HepG2 (cell line): ENCODE data around the gene UBXN2A. TPM values are rescaled to one million over a fixed set of nuclear protein-coding genes. Genes with fewer than 3 reads are reported as not detected.

Experiments
- GABPB1 ChIP-seq: IDR thresholded peaks from 2 replicates; pipeline ENCODE4 v1.6.1; 2016; ENCODE audit warnings: mild to moderate bottlenecking, missing genetic modification reagents, moderate library complexity, missing compliant biosample characterization
- IRF2 ChIP-seq: IDR thresholded peaks from 2 replicates; pipeline ENCODE4 v1.6.1; 2018; ENCODE audit warnings: missing genetic modification reagents, missing compliant biosample characterization
- MAFG ChIP-seq: sonication (generic); formaldehyde crosslinking; IDR thresholded peaks from 2 replicates; pipeline ENCODE4 v1.5.1; 2020; ENCODE audit warnings: mild to moderate bottlenecking, missing genetic modification reagents
- NFYB ChIP-seq: sonication (generic); formaldehyde crosslinking; IDR thresholded peaks from 2 replicates; pipeline ENCODE4 v1.4.0; 2020; ENCODE audit warnings: missing genetic modification reagents
- NR2F6 ChIP-seq, 2 experiments: IDR thresholded peaks; 2 replicates each; pipeline ENCODE4 v1.6.1; 2016; ENCODE audit warnings: antibody characterized with exemption in 1 of 2, mild to moderate bottlenecking in 1 of 2
- PHF20 ChIP-seq: sonication (generic); formaldehyde crosslinking; IDR thresholded peaks from 2 replicates; pipeline ENCODE4 v1.5.0; 2020; ENCODE audit warnings: mild to moderate bottlenecking, missing genetic modification reagents
- RXRA ChIP-seq: sonication (generic); formaldehyde crosslinking; IDR thresholded peaks from 2 replicates; pipeline ENCODE4 v1.5.1; 2020; ENCODE audit warnings: missing genetic modification reagents
- STAG1 ChIP-seq: sonication (generic); formaldehyde crosslinking; IDR thresholded peaks from 2 replicates; pipeline ENCODE4 v1.4.0; 2020; ENCODE audit warnings: missing genetic modification reagents
- XRCC5 ChIP-seq: fragments of 200-400 bp; formaldehyde crosslinking; optimal IDR thresholded peaks from 2 replicates; pipeline ENCODE3; 2017; ENCODE audit warnings: mild to moderate bottlenecking, low read length
- ZBTB8A ChIP-seq: sonication (generic); formaldehyde crosslinking; IDR thresholded peaks from 2 replicates; pipeline ENCODE4 v1.4.0; 2020; ENCODE audit warnings: mild to moderate bottlenecking, low read depth, missing genetic modification reagents, borderline replicate concordance
- ZFY ChIP-seq: sonication (generic); formaldehyde crosslinking; IDR thresholded peaks from 2 replicates; pipeline ENCODE4 v1.4.0; 2020; ENCODE audit warnings: missing genetic modification reagents
- ZNF234 ChIP-seq: sonication (generic); formaldehyde crosslinking; conservative IDR thresholded peaks from 2 replicates; pipeline ENCODE4 v1.5.1; 2020; ENCODE audit warnings: mild to moderate bottlenecking, missing genetic modification reagents
- ZNF333 ChIP-seq: sonication (generic); formaldehyde crosslinking; IDR thresholded peaks from 2 replicates; pipeline ENCODE4 v1.4.0; 2020; ENCODE audit warnings: mild to moderate bottlenecking, missing genetic modification reagents, borderline replicate concordance
- ZNF33A ChIP-seq: sonication (generic); formaldehyde crosslinking; IDR thresholded peaks from 2 replicates; pipeline ENCODE4 v1.5.1; 2020; ENCODE audit warnings: missing genetic modification reagents, mild to moderate bottlenecking, moderate library complexity, borderline replicate concordance
- ZNF883 ChIP-seq: sonication (generic); formaldehyde crosslinking; IDR thresholded peaks from 2 replicates; pipeline ENCODE4 v1.5.1; 2020; ENCODE audit warnings: mild to moderate bottlenecking, missing genetic modification reagents; ENCODE audit errors: not compliant biosample characterization
- ZSCAN31 ChIP-seq: sonication (generic); formaldehyde crosslinking; IDR thresholded peaks from 2 replicates; pipeline ENCODE4 v1.5.0; 2020; ENCODE audit warnings: low read depth, mild to moderate bottlenecking, missing genetic modification reagents
- polyA plus RNA-seq, 8 experiments: library from polyadenylated mRNA; depleted of rRNA in 3 of 8; stranded (reverse) in 7 of 8; unstranded in 1 of 8; fragments of >200 nt; fragmentation: Illumina TruSeq in 4 of 8; extraction: Trizol in 4 of 8; gene quantifications; 2 replicates each; pipeline versions ENCODE4 v1.2.1 to v1.2.3, GENCODE V29; 2011 to 2016; ENCODE audit warnings: low read depth in 4 of 8, missing spikeins in 1 of 8, mixed read lengths in 1 of 8; ENCODE audit not compliant: insufficient read depth in 1 of 8
- total RNA-seq, 5 experiments: library from RNA; depleted of rRNA; stranded (reverse); fragments of >200 nt; fragmentation: Illumina TruSeq; extraction: Trizol; gene quantifications; 2 replicates each; pipeline ENCODE4 v1.2.3, GENCODE V29; 2016; ENCODE audit warnings: low read depth in 1 of 5
- TF ChIP-seq, protein P1 (sequence below): sonication (generic); formaldehyde crosslinking; IDR thresholded peaks from 2 replicates; pipeline ENCODE4 v1.4.0; 2020; ENCODE audit warnings: mild to moderate bottlenecking, missing genetic modification reagents
- TF ChIP-seq, protein P2 (sequence below): IDR thresholded peaks from 2 replicates; pipeline ENCODE4 v1.6.1; 2016; ENCODE audit warnings: mild to moderate bottlenecking, missing biosample characterization, missing genetic modification reagents
- TF ChIP-seq, protein P3 (sequence below): sonication (generic); formaldehyde crosslinking; IDR thresholded peaks from 2 replicates; pipeline ENCODE4 v1.4.0; 2020; ENCODE audit warnings: missing genetic modification reagents, borderline replicate concordance
- TF ChIP-seq, protein P4 (sequence below): IDR thresholded peaks from 2 replicates; pipeline ENCODE4 v1.6.1; 2016; ENCODE audit warnings: mild to moderate bottlenecking
- TF ChIP-seq, protein P5 (sequence below): sonication (generic); formaldehyde crosslinking; IDR thresholded peaks from 2 replicates; pipeline ENCODE4; 2020; ENCODE audit warnings: missing genetic modification reagents, mild to moderate bottlenecking, borderline replicate concordance

Gene UBXN2A
- total and polyA plus RNA-seq, 2 of the 13 experiments (the other 11 are each of a cell fraction or from before 2014, with no cell fraction given) = 8.3 to 20.9 TPM

DNA sequence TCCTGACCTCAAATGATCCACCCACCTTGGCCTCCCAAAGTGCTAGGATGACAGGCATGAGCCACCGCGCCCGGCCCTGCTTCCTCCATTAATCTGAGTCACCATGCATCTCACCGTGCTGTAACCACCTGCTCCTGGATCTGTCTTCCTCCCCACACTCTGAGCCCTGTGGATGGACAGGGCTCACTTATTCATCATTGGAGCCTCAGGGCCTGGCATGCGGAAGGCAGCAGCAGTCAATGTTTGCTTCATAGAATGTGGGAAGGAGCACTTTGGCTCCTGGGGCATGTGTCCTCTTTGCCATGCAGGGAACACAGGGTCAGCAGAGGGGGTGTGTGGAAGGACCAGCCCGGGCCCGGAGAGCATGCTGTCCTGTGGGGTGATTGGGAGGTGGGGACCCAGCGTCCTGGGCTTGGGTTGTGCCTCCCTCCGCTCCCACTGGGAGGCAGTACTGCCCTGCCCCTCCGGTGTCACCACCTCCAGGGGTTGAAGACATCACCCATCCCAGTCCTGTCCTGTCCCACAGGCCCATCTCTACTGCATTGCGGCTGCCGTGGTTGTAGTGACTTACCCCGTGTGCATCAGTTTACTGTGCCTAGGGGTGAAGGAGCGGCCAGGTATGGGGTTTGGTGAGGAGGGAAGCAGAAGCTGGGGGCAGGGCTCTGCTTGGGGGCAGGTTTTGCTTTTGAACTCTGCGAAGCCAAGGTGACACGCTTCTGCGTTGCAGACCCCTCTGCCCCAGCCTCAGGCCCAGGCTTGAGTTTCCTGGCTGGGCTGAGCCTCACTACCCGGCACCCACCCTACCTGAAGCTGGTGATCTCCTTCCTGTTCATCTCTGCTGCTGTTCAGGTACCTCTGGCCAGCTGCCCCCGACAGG, 81.1 kb downstream of the UBXN2A start (continued):
- TF ChIP-seq, protein P1, sequence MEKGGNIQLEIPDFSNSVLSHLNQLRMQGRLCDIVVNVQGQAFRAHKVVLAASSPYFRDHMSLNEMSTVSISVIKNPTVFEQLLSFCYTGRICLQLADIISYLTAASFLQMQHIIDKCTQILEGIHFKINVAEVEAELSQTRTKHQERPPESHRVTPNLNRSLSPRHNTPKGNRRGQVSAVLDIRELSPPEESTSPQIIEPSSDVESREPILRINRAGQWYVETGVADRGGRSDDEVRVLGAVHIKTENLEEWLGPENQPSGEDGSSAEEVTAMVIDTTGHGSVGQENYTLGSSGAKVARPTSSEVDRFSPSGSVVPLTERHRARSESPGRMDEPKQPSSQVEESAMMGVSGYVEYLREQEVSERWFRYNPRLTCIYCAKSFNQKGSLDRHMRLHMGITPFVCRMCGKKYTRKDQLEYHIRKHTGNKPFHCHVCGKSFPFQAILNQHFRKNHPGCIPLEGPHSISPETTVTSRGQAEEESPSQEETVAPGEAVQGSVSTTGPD (CRISPR knock-in tag) = peak; percentile 49; the same call in 1 of the 2 replicates
- TF ChIP-seq, protein P2, sequence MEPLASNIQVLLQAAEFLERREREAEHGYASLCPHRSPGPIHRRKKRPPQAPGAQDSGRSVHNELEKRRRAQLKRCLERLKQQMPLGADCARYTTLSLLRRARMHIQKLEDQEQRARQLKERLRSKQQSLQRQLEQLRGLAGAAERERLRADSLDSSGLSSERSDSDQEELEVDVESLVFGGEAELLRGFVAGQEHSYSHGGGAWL (CRISPR knock-in tag) = 0 out of 2 replicates have a peak, but pooled peaks have one; percentile 23
- TF ChIP-seq IRF2 (CRISPR knock-in tag) = 0 out of 2 replicates have a peak, but pooled peaks have one; percentile 50
- TF ChIP-seq ZBTB8A = no peak
- TF ChIP-seq ZNF234 (CRISPR knock-in tag) = no peak
- TF ChIP-seq ZNF883 (CRISPR knock-in tag) = peak; percentile 68
- peak; percentile 52; the same call in 1 of the 2 replicates for TF ChIP-seq RXRA (CRISPR knock-in tag)
- TF ChIP-seq GABPB1 (CRISPR knock-in tag) = 0 out of 2 replicates have a peak, but pooled peaks have one; percentile 27
- no peak for TF ChIP-seq ZNF333 (CRISPR knock-in tag)
- TF ChIP-seq, protein P3, sequence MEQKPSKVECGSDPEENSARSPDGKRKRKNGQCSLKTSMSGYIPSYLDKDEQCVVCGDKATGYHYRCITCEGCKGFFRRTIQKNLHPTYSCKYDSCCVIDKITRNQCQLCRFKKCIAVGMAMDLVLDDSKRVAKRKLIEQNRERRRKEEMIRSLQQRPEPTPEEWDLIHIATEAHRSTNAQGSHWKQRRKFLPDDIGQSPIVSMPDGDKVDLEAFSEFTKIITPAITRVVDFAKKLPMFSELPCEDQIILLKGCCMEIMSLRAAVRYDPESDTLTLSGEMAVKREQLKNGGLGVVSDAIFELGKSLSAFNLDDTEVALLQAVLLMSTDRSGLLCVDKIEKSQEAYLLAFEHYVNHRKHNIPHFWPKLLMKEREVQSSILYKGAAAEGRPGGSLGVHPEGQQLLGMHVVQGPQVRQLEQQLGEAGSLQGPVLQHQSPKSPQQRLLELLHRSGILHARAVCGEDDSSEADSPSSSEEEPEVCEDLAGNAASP = peak; percentile 65
- peak; percentile 24; the same call in 1 of the 2 replicates for TF ChIP-seq ZFY (CRISPR knock-in tag)
- no peak for TF ChIP-seq NR2F6 (IDR thresholded peaks at IDR 0.05)
- peak; percentile 25; the same call in 1 of the 2 replicates for TF ChIP-seq NR2F6 (CRISPR knock-in tag; IDR thresholded peaks at IDR 0.05)
- TF ChIP-seq ZSCAN31 = 0 out of 2 replicates have a peak, but pooled peaks have one; percentile 45
- no peak for TF ChIP-seq NFYB (CRISPR knock-in tag)
- TF ChIP-seq STAG1 = peak; percentile 97
- TF ChIP-seq, protein P4, sequence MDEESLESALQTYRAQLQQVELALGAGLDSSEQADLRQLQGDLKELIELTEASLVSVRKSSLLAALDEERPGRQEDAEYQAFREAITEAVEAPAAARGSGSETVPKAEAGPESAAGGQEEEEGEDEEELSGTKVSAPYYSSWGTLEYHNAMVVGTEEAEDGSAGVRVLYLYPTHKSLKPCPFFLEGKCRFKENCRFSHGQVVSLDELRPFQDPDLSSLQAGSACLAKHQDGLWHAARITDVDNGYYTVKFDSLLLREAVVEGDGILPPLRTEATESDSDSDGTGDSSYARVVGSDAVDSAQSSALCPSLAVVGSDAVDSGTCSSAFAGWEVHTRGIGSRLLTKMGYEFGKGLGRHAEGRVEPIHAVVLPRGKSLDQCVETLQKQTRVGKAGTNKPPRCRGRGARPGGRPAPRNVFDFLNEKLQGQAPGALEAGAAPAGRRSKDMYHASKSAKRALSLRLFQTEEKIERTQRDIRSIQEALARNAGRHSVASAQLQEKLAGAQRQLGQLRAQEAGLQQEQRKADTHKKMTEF (CRISPR knock-in tag) = peak; percentile 58; the same call in 1 of the 2 replicates
- TF ChIP-seq, protein P5, sequence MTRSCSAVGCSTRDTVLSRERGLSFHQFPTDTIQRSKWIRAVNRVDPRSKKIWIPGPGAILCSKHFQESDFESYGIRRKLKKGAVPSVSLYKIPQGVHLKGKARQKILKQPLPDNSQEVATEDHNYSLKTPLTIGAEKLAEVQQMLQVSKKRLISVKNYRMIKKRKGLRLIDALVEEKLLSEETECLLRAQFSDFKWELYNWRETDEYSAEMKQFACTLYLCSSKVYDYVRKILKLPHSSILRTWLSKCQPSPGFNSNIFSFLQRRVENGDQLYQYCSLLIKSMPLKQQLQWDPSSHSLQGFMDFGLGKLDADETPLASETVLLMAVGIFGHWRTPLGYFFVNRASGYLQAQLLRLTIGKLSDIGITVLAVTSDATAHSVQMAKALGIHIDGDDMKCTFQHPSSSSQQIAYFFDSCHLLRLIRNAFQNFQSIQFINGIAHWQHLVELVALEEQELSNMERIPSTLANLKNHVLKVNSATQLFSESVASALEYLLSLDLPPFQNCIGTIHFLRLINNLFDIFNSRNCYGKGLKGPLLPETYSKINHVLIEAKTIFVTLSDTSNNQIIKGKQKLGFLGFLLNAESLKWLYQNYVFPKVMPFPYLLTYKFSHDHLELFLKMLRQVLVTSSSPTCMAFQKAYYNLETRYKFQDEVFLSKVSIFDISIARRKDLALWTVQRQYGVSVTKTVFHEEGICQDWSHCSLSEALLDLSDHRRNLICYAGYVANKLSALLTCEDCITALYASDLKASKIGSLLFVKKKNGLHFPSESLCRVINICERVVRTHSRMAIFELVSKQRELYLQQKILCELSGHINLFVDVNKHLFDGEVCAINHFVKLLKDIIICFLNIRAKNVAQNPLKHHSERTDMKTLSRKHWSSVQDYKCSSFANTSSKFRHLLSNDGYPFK (CRISPR knock-in tag) = peak; percentile 7; the same call in 1 of the 2 replicates
- TF ChIP-seq PHF20 (CRISPR knock-in tag) = no peak
- TF ChIP-seq ZNF33A = no peak
- TF ChIP-seq XRCC5 = peak; percentile 77
- TF ChIP-seq MAFG = no peak
